ENCODE data around the gene COL4A2.

Gene COL4A2

DNA sequence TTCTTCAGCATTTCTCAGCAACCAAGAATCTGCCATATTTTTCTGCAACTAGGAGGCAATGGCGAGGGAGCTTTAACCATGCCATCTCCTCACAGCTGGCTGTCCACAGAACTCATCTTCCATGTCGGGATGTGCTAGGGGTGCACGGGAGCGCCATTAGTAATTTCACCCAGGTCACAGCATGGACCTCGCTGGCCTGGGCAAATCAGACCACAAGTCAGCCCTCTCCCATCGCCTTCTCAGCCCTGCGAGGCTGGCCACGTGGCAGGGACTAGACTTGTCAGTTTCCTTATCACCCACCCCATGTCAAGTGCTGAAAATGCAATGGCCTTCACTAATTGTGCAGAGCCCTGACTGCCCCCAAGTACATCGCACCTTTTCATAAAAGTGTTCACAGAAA, 15.8 kb upstream of the COL4A2 start:
- no peak for DNase-seq

DNA sequence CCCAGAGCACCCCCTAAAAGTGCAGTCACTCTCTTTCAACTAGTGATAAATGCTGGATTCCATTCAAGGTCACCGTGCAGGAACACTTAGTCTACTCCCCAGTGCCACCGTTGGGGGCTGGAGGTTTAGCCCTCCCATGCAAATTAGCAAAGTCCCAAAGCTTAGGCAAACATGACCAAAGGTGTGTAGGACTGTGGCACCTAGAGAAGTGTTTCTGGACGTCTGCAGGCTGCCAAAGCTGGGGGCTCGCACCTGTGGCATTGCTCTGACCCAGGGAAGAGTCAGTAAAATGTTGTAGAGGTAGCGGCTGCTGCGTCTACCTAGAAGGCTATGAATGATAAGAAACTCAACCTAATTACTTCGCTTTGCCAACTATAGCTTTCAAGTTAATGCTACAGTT, 14.0 kb upstream of the COL4A2 start:
- no peak for DNase-seq

DNA sequence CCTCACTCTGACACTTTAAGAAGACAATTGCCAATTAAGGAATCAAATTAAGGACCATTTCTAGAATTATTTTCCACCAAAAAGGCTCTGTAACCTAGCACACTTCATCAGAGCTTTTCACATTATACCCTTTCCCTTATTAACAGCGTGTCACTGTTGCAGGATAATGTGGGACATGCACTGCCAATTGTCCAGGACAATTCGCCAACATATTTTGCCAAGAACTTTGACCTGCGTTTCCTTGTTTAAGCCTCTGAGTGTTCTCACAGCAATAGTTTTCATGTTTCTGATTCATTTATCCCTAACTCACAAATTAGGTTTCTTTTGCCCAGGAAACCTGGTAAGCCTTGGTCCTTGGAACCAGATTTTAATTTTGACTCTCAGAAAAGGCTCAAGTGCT, 13.4 kb upstream of the COL4A2 start:
- DNase-seq = no peak

DNA sequence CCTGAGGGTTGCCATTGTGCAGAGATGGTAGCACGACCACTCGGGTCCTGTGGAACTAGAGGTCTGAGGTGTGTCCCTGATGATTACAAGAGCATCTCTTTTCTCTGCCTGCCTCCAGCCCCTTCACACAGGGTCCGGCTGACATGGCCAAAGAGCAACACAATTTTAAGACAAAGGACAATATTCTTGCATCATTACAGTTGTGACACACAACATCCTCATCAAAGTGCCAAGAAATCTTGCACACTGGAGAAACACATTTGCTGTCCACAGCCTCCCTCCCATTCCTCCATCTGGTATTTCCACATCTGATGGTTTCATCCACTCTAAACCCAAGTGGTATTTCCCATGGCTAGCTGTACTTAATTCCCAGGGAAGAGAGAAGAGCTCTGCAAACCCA, 12.9 kb upstream of the COL4A2 start:
- no peak for DNase-seq

DNA sequence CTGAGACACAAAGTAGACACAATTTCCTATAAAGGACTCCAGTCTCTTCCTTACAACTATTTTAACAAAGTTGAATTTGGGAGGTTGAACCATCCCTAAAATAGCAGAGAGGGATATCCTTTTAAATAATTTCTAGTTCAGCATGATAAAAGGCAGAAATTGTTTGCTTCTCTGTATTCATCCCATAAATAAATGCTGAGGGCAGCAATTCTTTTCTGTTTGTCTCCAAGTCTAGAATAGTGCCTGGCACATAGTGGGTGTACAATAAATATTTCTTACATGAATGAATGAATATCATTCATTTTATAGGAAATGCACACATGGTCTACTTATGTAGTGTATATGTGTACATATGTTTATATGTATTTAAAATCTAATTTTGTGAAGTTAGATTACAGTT, 12.5 kb upstream of the COL4A2 start:
- no peak for DNase-seq

DNA sequence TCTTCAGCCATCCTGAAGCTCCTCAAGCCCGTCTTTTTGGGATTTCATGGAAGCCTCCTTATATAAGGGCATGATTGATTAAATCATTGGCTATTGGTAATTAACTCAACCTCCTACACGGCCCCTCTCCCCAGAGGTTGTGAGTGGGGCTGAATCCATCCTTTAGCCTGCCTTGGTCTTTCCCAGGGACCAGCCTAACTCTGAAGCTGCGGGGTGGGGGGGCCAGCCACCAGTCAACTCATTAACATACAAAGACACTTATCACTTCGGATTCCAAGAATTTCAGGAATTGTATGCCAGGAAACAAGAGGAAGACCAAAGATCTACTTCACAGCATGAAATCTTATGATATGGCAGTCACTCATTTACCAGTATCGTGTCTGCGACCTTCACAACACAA, 10.1 kb upstream of the COL4A2 start:
- DNase-seq = no peak

DNA sequence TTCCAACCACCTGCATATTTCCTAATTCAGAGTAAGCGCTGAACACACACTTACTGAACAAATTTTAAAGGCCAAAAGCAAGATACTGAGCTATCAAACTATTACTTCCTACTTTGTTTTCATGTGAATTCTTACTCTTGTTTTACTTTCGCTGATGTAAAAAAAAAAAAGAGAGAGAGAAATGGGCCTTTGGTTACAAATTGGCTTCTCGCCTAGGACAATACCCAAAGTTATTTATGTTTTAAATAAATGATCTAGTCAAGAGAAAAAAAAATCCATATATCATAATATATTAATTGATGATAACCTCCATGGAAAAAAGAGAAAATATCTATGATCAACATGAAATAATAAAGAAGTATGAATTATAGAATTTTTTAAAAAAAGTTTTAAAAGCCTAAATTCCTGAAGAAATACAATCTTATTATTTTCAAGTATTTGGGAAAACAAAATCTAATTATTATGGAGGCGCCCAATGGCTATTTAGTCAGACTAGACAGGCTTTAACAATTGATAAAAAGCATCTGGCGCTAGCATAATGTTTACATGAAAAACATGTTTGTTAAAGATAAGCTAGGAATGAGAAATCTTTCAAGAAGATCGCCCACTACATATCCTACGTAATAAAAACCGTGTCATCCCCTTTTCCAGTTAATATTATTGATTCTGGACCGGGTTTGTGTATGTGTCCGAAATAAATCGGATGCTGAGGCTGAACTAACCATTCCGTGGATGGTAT, 9.1 kb upstream of the COL4A2 start:
- DNase-seq = no peak

DNA sequence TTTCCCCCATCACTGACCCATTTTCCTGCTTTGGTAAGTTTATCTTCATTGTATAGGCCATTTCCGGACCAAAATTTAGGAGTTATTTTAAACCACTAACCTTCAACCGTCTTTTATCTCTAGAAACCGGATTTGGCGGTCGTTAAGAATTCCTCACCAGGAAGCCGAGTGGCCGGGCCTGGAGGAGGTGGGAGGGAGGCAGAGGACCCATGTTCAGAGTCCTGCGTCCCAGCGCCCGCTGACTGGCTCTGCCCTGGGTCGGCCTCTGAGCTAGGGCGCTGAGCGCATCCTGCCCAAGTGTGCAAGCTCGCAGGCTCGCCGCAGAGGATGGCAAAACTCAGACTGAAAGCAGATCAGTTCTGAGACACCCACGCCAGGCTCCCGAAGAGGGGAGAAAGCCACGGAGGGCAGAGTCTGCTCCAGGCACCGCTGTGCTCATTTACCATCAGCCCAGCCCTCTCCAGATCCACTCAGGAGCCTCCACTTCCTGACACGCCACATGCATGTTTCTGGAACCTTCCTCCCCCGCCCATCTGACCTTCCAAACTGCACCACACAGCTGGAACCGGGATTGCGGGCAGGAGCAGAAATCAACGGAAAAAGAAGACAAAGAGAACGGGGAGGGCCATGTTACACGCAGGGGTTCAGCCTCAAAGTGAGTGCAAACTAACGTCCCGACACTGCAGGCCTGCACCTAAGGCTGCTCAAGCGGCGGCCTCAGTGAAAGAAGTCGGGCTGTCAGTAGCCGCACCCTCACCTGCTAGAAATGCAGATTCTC, 8.4 kb upstream of the COL4A2 start:
- DNase-seq = no peak

DNA sequence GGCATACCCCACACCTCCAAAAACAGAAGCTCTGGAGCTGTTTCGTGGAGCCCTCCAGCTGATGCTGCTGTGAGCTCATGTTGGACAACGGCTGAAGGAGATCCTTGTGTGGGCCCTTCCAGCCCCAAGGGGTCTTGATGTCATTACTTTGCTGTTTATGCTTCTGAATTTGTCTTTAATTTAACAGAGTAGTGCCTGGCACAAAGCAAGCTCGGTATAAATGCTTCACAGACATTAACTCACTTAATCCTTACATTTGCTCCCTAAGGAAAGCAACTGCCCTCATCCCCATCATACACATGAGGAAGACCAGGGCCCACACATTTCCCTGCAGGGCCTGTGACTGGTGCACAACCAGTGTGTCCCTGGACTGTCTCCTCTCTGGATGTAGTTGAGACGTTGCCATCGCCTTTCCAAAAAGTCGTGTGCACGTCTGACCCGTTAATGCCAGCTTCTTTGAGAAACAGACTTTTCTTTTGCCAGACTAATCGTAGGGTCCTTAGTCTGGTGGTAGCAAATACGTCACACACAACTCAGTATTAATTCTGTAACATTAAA, 7.7 kb upstream of the COL4A2 start:
- no peak for DNase-seq

DNA sequence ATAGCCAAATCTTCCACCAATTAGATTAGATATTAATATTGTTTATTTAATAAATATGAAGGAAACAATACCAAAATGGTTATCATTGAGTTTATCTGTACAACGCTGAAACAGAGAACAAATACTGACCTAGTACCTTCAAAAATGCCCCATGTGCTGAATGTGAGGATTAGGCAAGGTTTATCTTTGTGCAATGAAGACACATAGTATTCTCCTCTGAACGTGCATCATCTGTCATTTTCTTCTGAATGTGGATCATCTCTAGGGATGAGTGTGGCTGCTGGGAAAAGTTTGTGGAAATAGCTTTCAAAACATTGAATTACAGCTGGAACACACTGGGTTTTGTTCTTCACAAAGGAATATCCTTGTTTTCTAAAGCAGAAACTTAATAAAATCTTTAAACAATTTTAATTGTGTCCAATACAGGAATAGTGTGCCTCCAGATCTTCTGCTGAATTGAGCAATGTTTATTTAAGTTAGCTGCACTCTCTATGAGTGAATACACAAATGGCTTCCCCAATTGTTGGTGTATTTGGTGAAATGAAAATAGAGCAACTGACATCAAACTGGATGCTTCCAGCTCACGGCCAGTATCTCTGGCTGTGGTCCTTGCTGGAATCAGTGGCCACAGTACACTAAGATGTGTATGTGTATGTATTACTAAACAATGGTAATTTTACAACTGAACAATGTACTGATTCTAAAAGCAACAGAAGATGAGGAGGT, 6.8 kb upstream of the COL4A2 start:
- DNase-seq = no peak

DNA sequence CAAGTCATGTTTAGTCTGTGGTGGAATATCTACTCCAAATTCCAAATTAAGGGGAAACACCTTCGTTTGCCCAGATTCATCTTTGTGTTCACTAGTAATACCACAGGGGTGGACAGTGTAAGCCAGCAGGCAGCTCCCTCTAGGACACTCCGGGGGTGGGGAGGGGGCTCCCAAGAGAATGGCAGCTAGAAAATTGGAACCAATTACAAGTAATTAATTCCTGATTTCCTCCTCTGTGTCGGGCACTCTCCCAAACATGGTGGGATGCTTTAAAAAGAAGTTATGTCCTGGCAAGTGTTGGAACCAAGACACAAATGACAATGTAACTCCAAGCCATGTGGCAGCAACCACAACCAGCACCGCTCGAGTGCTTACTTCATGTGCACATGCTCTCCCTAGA, 6.0 kb upstream of the COL4A2 start:
- no peak for DNase-seq

DNA sequence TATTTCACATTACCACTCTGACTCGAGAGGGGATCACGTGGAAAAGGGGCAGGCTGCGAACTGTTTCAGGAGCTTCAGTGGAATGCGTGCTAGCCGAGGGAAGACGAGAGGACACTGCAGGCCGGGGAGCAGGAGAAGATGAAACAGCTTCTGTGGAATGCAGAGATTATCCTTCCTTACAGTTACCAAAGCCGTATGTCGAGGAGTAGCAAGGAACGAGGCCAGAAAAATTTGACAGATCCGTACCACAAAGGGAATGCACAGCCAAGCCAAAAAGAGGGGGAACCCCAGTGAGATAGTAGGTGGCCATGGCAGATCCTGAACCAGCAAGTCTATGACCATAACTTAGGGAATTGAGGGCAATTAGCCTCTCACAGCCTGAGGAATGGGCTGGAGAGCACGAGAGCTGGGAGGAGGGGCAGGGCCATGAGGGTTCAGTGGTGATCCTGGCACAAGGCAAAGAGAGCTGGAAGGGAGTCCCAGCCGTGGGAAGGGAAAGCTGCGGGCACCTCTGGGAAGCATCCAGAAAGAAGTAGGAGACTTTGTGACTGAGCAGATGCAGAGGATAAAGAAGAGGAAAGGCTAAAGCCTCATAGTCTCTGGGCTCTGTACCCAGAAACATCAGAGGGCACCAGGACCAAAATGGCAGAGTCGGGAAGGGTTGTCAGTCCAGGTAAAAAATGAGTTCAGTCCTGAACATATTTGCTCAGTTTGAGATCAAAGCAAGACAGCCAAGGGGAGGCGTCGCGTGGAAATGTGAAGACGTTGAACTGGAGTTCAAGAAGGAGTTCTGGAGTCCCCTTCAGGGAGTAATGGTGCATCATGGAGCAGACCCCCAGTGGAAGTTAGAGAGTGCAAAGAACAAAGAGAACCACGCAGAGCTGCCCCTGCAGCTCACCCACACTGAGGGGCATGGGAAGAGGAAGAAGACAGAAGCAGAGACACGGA, 5.2 kb upstream of the COL4A2 start:
- no peak for DNase-seq

DNA sequence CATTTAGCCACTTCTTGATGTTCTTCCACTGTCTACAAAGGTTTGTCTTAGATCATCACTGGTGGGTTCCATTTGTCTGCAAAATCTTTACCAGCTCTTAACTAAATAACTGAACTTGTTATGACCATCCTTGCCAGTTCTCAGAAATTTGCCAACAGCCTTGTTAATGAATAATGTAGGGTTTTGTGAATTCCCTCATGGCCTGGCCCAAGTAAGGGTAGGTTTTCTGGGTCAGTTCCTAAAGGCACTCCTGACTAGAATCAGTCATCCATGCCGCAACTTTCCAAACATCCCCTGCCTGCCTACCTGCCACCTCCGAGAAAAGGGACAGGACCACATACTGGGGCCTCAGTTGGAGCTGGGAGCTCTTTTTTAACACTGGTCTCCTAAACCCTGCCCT, 4.1 kb upstream of the COL4A2 start:
- no peak for DNase-seq

DNA sequence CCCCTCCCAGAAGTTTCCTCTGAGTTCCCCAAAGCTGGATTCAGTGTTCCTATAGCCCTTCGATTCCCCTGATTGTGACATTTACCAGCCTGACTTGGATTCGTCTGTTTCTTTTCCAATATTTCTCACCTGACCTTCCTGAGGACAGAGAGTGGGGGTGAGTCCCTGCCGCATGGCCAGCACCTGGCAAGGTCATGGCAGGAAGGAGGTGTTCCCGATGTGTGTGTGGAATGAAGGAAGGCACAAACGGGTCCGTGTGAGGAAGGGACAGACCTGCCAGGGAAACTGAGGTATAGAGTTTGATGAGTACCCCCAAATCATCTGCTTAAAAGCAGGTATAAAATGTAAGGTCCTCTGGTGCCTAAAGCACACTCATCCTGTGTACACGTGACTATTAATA, 3.4 kb upstream of the COL4A2 start:
- no peak for DNase-seq

DNA sequence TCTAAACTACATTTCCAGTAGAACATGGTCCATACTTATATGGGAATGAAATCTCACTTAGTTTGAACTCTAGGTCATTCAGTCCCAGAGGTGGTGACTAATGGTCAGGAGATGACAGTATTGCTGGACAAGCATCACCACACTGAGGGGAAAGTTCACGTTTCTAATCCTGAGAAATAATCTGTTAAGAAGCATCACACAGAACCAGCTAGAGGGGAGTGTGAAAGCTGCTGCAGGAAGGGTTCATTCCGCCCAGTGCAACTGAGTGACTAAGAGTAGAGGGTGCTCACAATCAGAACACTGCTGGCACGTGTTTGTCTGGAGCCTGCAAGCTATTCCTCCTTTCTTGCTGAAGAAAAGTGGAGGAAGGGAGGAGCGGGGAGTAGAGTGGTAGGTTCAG, 2.8 kb upstream of the COL4A2 start:
- no peak for DNase-seq

DNA sequence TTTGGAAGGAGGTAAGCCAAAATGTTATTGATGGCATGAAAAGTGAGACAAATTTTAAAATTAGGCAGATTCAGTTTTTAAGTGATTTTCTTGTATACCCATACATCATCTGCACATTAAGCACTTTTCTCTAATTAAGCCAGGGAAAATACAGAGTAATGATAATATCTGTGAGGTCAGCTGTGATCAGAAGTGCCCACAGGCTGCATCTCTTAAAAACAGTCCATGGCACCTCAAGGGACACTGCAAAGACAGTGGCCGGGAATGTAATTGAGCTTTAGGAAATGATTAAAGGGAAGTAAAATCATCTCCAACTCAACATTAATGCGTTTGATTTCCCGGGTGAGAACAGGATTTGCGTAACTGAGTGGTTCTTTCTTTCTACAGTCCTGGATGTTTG, 2.1 kb upstream of the COL4A2 start:
- DNase-seq = no peak

DNA sequence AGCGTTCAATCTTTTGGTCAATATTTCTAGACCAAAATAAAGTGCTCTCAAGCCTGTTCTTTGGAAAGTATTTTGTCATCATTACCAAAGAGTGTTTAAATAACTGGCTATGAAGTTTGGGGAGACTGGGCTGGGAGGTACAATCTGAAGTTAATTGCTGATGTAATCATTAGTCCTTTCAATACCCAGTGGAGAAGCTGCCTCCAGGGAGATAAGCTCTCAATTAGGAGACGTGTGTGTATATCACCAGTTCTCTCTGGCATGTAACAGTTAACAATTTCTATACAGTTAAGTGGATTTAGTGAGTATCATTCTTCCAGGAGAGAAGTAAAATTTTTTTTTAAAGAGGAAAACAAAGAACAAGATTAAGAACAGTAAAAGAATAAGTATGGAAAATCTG, 1.5 kb upstream of the COL4A2 start:
- DNase-seq = no peak

DNA sequence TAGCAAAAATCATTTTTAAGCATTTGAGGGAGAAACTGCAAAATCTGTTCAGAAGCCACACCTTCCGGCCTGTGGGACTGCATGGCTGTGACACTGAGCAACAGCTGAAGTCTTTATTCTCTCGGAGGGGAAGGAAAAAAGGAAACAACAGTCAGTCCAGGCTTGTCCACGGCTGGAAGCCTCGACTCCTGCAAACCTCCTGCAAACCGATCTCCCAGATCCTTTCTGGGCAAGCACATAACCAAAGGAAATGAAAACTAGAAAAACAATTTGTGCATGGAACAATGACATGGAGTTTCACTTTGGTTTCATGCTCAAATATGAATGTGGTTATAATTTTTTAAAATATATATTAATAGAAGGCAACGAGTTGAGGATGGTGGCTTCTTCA, 1.1 kb upstream of the COL4A2 start:
- no peak for DNase-seq

DNA sequence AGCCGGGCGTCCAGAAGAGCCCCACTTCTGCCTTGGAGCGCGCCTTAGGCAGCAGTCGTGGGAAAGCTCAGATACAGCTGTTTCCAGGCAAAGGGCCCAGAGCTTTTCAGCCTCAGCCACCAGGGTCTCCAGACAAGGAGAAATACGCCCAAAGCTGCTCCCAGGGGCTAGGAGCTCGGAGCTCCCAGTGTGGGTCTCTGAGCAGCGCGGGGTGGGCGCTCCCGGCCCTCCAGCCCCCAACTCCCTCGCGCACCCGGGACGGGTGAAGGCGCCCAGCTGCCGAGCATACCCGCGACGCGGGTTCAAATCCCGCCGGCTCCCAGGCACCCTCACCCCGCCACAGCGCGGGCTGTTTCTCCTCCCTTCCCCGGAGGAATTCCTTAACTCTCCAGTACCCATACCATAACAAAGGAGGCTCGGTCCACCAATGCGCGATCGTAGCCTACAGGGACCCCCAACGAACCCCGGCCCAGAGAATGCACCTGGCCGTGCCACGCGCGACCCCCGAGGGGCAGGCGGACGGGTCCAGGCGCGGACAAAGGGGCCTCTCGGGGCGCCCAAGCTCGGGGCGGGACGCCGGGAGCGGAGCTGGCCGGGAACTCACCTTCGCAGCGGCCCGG, 634 bp upstream of the COL4A2 start:
- DNase-seq = no peak

DNA sequence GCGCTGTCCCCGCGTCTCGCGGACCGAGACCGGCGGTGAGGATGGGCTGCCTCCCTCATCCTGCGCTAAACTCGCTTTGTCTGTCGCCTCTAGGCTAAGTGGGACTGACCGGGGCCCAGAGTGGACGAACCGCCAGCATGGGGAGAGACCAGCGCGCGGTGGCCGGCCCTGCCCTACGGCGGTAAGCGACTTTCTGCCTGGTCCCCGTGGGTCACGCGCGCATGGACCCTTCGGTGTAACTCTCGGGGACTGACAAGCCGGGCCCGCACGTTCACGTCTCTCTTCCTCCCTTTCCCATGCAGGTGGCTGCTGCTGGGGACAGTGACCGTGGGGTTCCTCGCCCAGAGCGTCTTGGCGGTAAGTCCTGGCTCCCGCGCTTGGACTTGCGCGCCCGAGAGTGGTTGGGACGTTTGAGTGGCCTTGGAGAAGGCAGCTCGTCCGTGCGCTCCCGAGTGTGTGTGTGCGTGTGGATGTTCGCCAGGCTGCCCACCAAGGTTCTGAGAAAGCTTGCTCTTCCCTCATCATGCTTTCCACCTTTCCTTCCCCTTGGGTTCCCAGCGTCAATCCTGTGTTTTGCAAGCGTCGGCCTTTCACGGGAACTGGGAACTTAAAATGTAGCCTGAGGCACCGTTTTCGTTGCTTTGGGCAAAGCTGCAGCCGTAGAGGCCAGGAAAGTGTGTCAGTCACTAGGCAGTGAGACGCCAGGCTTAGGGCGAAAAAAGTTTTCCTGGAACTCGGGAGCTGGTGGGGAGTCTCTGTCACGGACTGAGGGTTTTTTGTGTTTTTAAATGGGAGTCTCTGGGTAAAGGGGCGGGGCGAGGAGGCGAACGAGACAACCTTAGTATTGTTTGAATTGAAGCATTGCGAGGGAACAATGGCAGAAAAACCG, 927 bp downstream of the COL4A2 start:
- DNase-seq = no peak

Data from NCI-H526 treated with DMSO at 0.1 percent for 48 hours (cell line).